CD4-positive, alpha-beta T cell (primary cell): ENCODE measurements around the gene NOPCHAP1. TPM values are rescaled to one million over a fixed set of nuclear protein-coding genes. Genes with fewer than 3 reads are reported as not detected.
"Not testable (repeated sequence)": the region's sequence is repeated elsewhere in the genome, so short reads cannot be mapped to it uniquely, and the experiment has no call there.

Experiments used
- ATAC-seq: fragments of 200-7000 bp; cut with Tn5 transposase; one replicate; pipeline ENCODE4 v1.10.0; 2022; ENCODE audit warnings: mild to moderate bottlenecking; ENCODE audit not compliant: poor library complexity
- CTCF ChIA-PET: fragments of 350-600 bp; sonication (Branson Sonifier 250); formaldehyde crosslinking; loops from one replicate; lab custom pipeline; 2021; ENCODE audit warnings: antibody characterized with exemption, inconsistent platforms; lab: Charles Lee
- POLR2A ChIA-PET: fragments of 350-600 bp; sonication (Branson Sonifier 250); formaldehyde crosslinking; loops from one replicate; lab custom pipeline; 2021; ENCODE audit warnings: antibody characterized with exemption, inconsistent platforms; lab: Charles Lee
- DNase-seq, 14 experiments: peaks; one replicate each; pipeline ENCODE4 v3.0.0-alpha.2; 2013 to 2020; ENCODE audit warnings: mixed read lengths in 2 of 14
- H3K27ac ChIP-seq, 2 donors: one replicate each; pipeline versions ENCODE4 v1.5.1 to v1.7.0; 2013; ENCODE audit warnings: low read length in 2 of 2, low read depth in 1 of 2, mild to moderate bottlenecking in 1 of 2
- H3K27me3 ChIP-seq, 2 experiments: 1 replicate in 1 of 2; 2 replicates in 1 of 2; pipeline versions ENCODE4 v1.6.1 to v1.7.0; 2013; ENCODE audit warnings: low read length in 2 of 2, control low read depth in 1 of 2, mild to moderate bottlenecking in 1 of 2, moderate library complexity in 1 of 2; ENCODE audit not compliant: insufficient read depth in 2 of 2, control insufficient read depth in 1 of 2
- H3K36me3 ChIP-seq: one replicate; pipeline ENCODE4 v1.6.1; 2013; ENCODE audit warnings: low read length, control low read depth; ENCODE audit not compliant: insufficient read depth
- H3K4me1 ChIP-seq: one replicate; pipeline ENCODE4 v1.6.1; 2013; ENCODE audit warnings: low read length, control low read depth; ENCODE audit not compliant: insufficient read depth
- H3K4me3 ChIP-seq: one replicate; pipeline ENCODE4 v1.5.1; 2013; ENCODE audit warnings: mild to moderate bottlenecking, low read length, moderate library complexity
- H3K9me3 ChIP-seq, 2 experiments: 1 replicate in 1 of 2; 2 replicates in 1 of 2; pipeline versions ENCODE4 v1.6.1 to v1.7.0; 2013; ENCODE audit warnings: low read length in 2 of 2, mild to moderate bottlenecking in 2 of 2, control low read depth in 1 of 2, moderate library complexity in 1 of 2; ENCODE audit not compliant: control insufficient read depth in 1 of 2, insufficient read depth in 1 of 2
- H3K27ac Mint-ChIP-seq: one replicate; pipeline ENCODE4 v1.8.0; 2020; ENCODE audit warnings: mixed read lengths
- H3K27me3 Mint-ChIP-seq: one replicate; pipeline ENCODE4 v1.8.0; 2021; ENCODE audit warnings: mixed read lengths
- H3K36me3 Mint-ChIP-seq: one replicate; pipeline ENCODE4 v1.8.0; 2021; ENCODE audit warnings: low read depth, mixed read lengths
- H3K4me1 Mint-ChIP-seq: one replicate; pipeline ENCODE4 v1.8.0; 2021; ENCODE audit warnings: low read depth, mixed read lengths
- H3K4me3 Mint-ChIP-seq: one replicate; pipeline ENCODE4 v1.8.0; 2020; ENCODE audit warnings: mild to moderate bottlenecking, mixed read lengths
- H3K9me3 Mint-ChIP-seq: one replicate; pipeline ENCODE4 v1.8.0; 2020; ENCODE audit warnings: mixed read lengths
- intact Hi-C, 2 experiments: fragments of 100-400 bp; cut with DNase I in 1 of 2; cut with micrococcal nuclease in 1 of 2; formaldehyde crosslinking; loops; one replicate each; pipeline versions ENCODE4 v1.15.1 to v1.9.0; 2023 to 2025; cut with DNase I, micrococcal nuclease
- total RNA-seq, 174 experiments: library from RNA in 2 of 174; stranded (reverse) in 2 of 174; gene quantifications; one replicate each; pipeline ENCODE4 v1.2.3 and lab custom pipeline; 2021 to 2026
- TF ChIP-seq, protein P1 (sequence below): fragments of 200-600 bp; IDR thresholded peaks from one replicate; pipeline ENCODE4 v1.8.0; 2022; ENCODE audit warnings: antibody characterized with exemption, mild to moderate bottlenecking

The NOPCHAP1 gene
- total RNA-seq, 2 experiments from 2014 or later = 10.1 to 11.8 TPM

DNA sequence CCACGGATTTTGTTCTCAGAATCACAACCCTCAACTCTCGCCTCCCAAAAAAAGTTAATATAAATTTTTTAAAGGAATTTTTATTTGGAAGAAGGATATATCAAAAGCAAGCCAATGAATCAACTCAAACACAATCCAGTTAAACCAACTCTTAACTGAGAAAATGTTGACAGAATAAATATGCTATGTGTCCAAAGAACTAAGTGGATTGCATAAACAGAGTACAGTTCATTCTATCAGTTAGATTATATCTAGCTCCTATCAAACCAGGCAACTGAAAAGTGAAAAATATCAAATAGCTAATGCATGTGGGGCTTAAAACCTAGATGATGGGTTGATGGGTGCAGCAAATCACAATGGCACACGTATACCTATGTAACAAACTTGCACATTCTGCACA is 44.7 kb upstream of the NOPCHAP1 start:
- ChIA-PET POLR2A (no interaction called here), CTCF (no interaction called here)

DNA sequence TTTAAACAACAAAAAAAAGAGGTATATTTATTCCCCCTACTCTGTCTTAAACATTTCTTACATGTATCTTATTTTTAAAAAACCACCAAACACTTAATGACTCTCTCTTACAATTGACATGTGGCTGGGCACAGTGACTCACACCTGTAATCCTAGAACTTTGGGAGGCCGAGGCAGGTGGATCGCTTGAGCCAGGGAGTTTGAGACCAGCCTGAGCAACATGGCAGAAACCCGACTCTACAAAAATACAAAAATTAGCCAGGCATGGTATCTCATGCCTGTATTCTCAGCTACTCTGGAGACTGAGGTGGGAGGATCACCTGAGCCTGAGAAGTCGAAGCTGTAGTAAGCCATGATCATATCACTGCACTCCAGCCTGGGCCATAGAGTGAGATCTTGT is 44.0 kb upstream of the NOPCHAP1 start:
- CTCF ChIA-PET = interaction anchor here (2.4 kb wide), 1 partner anchor 8 kb away, joined by 5 read pairs; no protein-coding TSS in a partner anchor
- Histone ChIP-seq H3K36me3 (no peaks in the 10 kb centered on the region), H3K9me3 (no peaks in the 10 kb centered on the region), H3K27me3 (no peaks in the 10 kb centered on the region), H3K4me3 (no peak overlapping the region), H3K27ac (no peak overlapping the region), H3K4me1 (no peaks in the 10 kb centered on the region)
- TF ChIP-seq, protein P1, sequence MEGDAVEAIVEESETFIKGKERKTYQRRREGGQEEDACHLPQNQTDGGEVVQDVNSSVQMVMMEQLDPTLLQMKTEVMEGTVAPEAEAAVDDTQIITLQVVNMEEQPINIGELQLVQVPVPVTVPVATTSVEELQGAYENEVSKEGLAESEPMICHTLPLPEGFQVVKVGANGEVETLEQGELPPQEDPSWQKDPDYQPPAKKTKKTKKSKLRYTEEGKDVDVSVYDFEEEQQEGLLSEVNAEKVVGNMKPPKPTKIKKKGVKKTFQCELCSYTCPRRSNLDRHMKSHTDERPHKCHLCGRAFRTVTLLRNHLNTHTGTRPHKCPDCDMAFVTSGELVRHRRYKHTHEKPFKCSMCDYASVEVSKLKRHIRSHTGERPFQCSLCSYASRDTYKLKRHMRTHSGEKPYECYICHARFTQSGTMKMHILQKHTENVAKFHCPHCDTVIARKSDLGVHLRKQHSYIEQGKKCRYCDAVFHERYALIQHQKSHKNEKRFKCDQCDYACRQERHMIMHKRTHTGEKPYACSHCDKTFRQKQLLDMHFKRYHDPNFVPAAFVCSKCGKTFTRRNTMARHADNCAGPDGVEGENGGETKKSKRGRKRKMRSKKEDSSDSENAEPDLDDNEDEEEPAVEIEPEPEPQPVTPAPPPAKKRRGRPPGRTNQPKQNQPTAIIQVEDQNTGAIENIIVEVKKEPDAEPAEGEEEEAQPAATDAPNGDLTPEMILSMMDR = no peak
- DNase-seq = no peak
- Mint-ChIP-seq H3K4me3 (no peak overlapping the region), H3K9me3 (no peaks in the 10 kb centered on the region), H3K27ac (no peak overlapping the region), H3K4me1 (no peaks in the 10 kb centered on the region), H3K36me3 (no peaks in the 10 kb centered on the region), H3K27me3 (no peaks in the 10 kb centered on the region)
- ATAC-seq = no peak
- POLR2A ChIA-PET = no interaction called here
- intact Hi-C loops = no loop called here

More for the DNA sequence above, 44.7 kb upstream of the NOPCHAP1 start:
- Histone ChIP-seq H3K36me3 (no peaks in the 10 kb centered on the region), H3K4me3 (no peak overlapping the region), H3K9me3 (no peaks in the 10 kb centered on the region), H3K27me3 (no peaks in the 10 kb centered on the region), H3K4me1 (no peaks in the 10 kb centered on the region), H3K27ac (no peak overlapping the region)
- no peaks in the 10 kb centered on the region for H3K9me3 Mint-ChIP-seq
- TF ChIP-seq, protein P1 = no peak
- no peak overlapping the region for H3K4me3 Mint-ChIP-seq
- no peak for ATAC-seq
- intact Hi-C loops = no loop called here
- no peaks in the 10 kb centered on the region for H3K27me3 Mint-ChIP-seq
- DNase-seq = no peak
- H3K27ac Mint-ChIP-seq = no peak overlapping the region
- no peaks in the 10 kb centered on the region for H3K4me1 Mint-ChIP-seq
- no peaks in the 10 kb centered on the region for H3K36me3 Mint-ChIP-seq

DNA sequence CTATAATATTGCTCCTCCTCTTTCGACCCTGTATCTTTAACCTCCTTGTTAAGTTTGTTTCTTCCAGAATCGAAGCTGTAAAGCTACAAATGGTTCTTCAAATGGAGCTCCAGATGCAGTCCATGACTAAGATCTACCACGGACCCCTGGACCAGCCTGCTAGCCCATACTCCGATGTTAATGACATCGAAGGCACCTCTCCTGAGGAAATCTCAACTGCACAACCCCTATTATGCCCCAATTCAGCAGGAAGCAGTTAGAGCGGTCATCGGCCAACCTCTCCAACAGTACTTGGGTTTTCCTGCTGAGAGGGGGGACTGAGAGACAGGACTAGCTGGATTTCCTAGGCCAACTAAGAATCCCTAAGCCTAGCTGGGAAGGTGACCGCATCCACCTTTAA is 42.7 kb upstream of the NOPCHAP1 start:
- H3K27me3 Mint-ChIP-seq, intact Hi-C loops, H3K4me3 ChIP-seq, POLR2A ChIA-PET, DNase-seq, H3K27ac Mint-ChIP-seq, H3K27ac ChIP-seq, ATAC-seq, H3K9me3 ChIP-seq, H3K4me3 Mint-ChIP-seq, H3K9me3 Mint-ChIP-seq, H3K36me3 ChIP-seq, H3K4me1 Mint-ChIP-seq, H3K36me3 Mint-ChIP-seq, H3K4me1 ChIP-seq, H3K27me3 ChIP-seq: not testable (repeated sequence)
- CTCF ChIA-PET = interaction anchor here (2.4 kb wide), 1 partner anchor 9 kb away, joined by 5 read pairs; no protein-coding TSS in a partner anchor

DNA sequence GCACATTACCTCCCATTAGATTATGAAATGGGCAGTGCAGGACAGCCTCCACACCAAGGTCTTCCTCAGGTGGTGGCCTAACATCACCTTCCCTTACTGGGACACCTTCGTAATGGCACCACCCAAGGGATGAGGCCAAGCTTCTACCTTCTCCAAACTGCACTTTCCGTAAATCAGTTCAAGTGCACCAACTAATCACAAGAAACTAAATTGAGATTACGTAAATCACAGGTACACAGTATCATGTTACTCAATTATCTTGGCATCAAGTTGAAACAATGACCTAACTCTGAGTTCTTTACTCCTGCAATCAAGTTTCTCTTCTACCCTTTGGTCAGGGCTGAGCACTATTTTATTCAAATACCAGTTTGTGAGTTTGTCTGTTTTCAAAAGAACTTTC is 41.9 kb upstream of the NOPCHAP1 start:
- TF ChIP-seq, protein P1 = no peak
- no peaks in the 10 kb centered on the region for H3K36me3 Mint-ChIP-seq
- no peak overlapping the region for H3K4me3 Mint-ChIP-seq
- no peaks in the 10 kb centered on the region for H3K4me1 ChIP-seq
- intact Hi-C loops = no loop called here
- no peaks in the 10 kb centered on the region for H3K9me3 Mint-ChIP-seq
- DNase-seq (no peak), ATAC-seq (no peak)
- H3K27ac Mint-ChIP-seq = no peak overlapping the region
- H3K27me3 ChIP-seq = no peaks in the 10 kb centered on the region
- POLR2A ChIA-PET = no interaction called here
- CTCF ChIA-PET = interaction anchor here (2.4 kb wide), 1 partner anchor 10 kb away, joined by 5 read pairs; no protein-coding TSS in a partner anchor
- no peak overlapping the region for H3K27ac ChIP-seq
- no peaks in the 10 kb centered on the region for H3K4me1 Mint-ChIP-seq
- no peaks in the 10 kb centered on the region for H3K27me3 Mint-ChIP-seq
- no peaks in the 10 kb centered on the region for H3K9me3 ChIP-seq
- no peaks in the 10 kb centered on the region for H3K36me3 ChIP-seq
- H3K4me3 ChIP-seq = no peak overlapping the region

DNA sequence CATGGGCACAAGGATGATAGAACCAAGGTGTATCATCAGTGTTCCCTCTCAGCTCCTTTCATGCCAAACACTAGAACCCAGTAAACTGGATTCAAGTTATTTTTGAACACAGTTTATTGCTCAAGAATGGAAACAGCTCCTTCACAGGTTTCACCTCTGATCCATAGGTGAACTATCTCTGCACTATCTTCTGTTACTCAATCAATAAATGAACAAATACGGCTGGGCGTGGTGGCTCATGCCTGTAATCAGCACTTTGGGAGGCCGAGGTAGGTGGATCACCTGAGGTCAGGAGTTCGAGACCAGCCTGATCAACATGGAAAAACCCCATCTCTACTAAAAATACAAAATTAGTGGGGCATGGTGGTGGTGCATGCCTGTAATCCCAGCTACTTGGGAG is 37.4 kb upstream of the NOPCHAP1 start:
- H3K27me3 Mint-ChIP-seq, H3K36me3 ChIP-seq, POLR2A ChIA-PET, H3K4me1 ChIP-seq, ATAC-seq, H3K9me3 ChIP-seq, H3K27ac ChIP-seq, H3K36me3 Mint-ChIP-seq, H3K4me3 ChIP-seq, H3K27ac Mint-ChIP-seq, H3K27me3 ChIP-seq, H3K4me1 Mint-ChIP-seq, intact Hi-C loops, CTCF ChIA-PET, DNase-seq, H3K9me3 Mint-ChIP-seq, H3K4me3 Mint-ChIP-seq: not testable (repeated sequence)
